Limb (tissue), 2 donors: ENCODE results near the gene ZNF14.
"Not testable (repeated sequence)": the region's sequence is repeated elsewhere in the genome, so short reads cannot be mapped to it uniquely, and the experiment has no call there.

Experiments
- DNase-seq, 2 donors: peaks; one replicate each; pipeline ENCODE4 v3.0.0-alpha.2; 2016; ENCODE audit errors: extremely low spot score in 2 of 2

The ZNF14 gene

GRCh38 chr19:19689023-19689422, 43.9 kb downstream of the ZNF14 start:
- DNase-seq = not testable (repeated sequence)

GRCh38 chr19:19687090-19687489, 45.8 kb downstream of the ZNF14 start:
- no peak for DNase-seq

GRCh38 chr19:19686580-19686979, 46.3 kb downstream of the ZNF14 start:
- DNase-seq = no peak

- not testable (repeated sequence) for DNase-seq
These were observed 46.8 kb downstream of the ZNF14 start for GRCh38 chr19:19686119-19686518.

- no peak for DNase-seq
These were observed 53.5 kb downstream of the ZNF14 start for GRCh38 chr19:19679176-19680073.

- no peak for DNase-seq
These were observed 55.3 kb downstream of the ZNF14 start for GRCh38 chr19:19677579-19677978.

- DNase-seq = no peak
These were observed 58.6 kb downstream of the ZNF14 start for GRCh38 chr19:19674315-19674714.

- no peak for DNase-seq
These were observed 60.1 kb downstream of the ZNF14 start for GRCh38 chr19:19672816-19673215.

- no peak for DNase-seq
These were observed 62.8 kb downstream of the ZNF14 start for GRCh38 chr19:19670070-19670551.

- DNase-seq = peak; percentile 88 to 94
These were observed 64.5 kb downstream of the ZNF14 start, which contains the start of gene ZNF101 for GRCh38 chr19:19668230-19669012. Gene ZNF101 (plus strand): TSS chr19:19668839. CDS start chr19:19668964, 125 bp downstream.

GRCh38 chr19:19665420-19665948, 67.4 kb downstream of the ZNF14 start:
- peak in 1 of 2 donors; percentile 3 for DNase-seq

GRCh38 chr19:19663256-19664120, 69.4 kb downstream of the ZNF14 start, which contains the start of gene ATP13A1:
Gene ATP13A1 (minus strand): TSS chr19:19663676. CDS start chr19:19663666, 10 bp downstream.
- peak; percentile 96 to 98 for DNase-seq

- DNase-seq = no peak
These were observed 70.0 kb downstream of the ZNF14 start for GRCh38 chr19:19662871-19663255.

GRCh38 chr19:19662344-19662743, 70.6 kb downstream of the ZNF14 start:
- DNase-seq = no peak

GRCh38 chr19:19661675-19662251, 71.1 kb downstream of the ZNF14 start:
- no peak for DNase-seq

GRCh38 chr19:19661141-19661674, 71.7 kb downstream of the ZNF14 start:
- DNase-seq = no peak
